ENCODE data around the gene PURB. TPM values are rescaled to one million over a fixed set of nuclear protein-coding genes. Genes with fewer than 3 reads are reported as not detected.

PURB gene
- polyA plus RNA-seq, 1 of the 3 experiments (the other 2 are of a cell fraction), result 4.8 TPM

DNA sequence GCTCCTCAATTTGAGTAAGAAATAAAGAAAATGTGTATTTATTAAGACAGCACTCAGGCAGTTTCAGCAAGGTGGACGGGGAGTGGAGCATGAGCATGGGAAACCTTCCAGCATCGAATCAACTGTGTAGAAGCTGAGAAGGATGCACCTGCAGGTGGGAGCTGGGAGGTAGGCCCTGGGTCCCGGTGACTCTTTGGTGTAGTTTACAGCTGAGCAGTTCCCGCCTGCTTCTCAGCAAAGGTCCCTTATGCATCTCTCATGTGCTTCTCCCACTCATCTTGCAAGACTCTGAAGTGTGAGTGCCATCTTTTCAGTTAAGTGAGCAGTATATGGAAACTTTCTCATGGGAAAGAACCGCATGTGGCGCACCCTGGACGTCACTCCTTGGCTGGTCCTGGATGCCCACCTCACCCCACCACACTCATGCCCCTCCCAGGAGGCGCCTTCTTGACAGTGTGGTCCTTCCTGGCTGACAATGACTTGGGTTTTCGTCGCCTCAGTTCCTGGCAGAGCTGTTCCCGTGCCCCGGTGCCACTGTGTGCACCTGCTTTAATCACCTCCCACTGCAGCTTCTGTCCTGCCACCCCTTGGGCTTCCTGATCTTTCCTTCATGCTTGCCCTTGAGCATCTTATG is 19.8 kb upstream of the PURB start (continued):
- no peak for TF ChIP-seq PBX3 (IDR thresholded peaks at IDR 0.05)
- TF ChIP-seq SMC3 (IDR thresholded peaks at IDR 0.05; ENCODE audit: low read depth, low read length), result no peak

DNA sequence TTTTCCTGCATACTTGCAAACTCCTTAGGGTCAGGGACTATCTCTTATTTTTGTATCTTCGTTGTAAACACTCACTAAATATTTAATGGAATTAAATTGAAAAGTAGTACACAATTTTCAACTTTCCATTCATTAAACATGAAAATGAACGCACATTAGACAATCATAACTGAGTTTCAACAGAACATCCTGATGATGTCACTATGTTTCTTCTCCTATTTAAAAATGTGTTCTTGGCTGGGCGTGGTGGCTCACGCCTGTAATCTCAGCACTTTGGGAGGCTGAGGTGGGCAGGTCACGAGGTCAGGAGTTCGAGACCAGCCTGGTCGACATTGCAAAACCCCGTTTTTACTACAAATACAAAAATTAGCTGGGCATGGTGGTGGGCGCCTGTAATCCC is 14.1 kb upstream of the PURB start:
- H3K36me3 ChIP-seq (replicated peaks in 1 of 2; ENCODE audit: control insufficient read depth in 1 of 2, insufficient read depth in 2 of 2, low read length in 1 of 2), result no peaks in the 10 kb centered on the region
- 72% methylated on average over 9 of the region's 9 CpGs for WGBS (ENCODE audit: low lambda C conversion rate)
- peaks cover 7% of the 10 kb centered on the region for H3F3A ChIP-seq (replicated peaks; ENCODE audit: insufficient read depth)
- ChIA-PET CTCF (interaction anchor here (2.3 kb wide), 1 partner anchor 23 kb away, joined by 5 read pairs; no protein-coding TSS in a partner anchor), POLR2A (no interaction called here)
- no peaks in the 10 kb centered on the region for H3K27me3 ChIP-seq (ENCODE audit: insufficient read depth)
- H2AFZ ChIP-seq (ENCODE audit: low read depth), result no peak overlapping the region
- no peak overlapping the region for H3K4me2 ChIP-seq
- no peaks in the 10 kb centered on the region; a peak in 1 of 4 replicates for H3K4me1 ChIP-seq (ENCODE audit: control insufficient read depth in 1 of 2, insufficient read depth in 2 of 2, low read depth in 1 of 2, low read length in 1 of 2)
- DNase-seq, result no peak
- H3K4me3 ChIP-seq (ENCODE audit: low read depth in 2 of 2, low read length in 1 of 2), result no peak overlapping the region
- no peaks in the 10 kb centered on the region for H4K20me1 ChIP-seq (ENCODE audit: insufficient read depth)
- H3K9me3 ChIP-seq, result no peaks in the 10 kb centered on the region
- H3K27ac ChIP-seq (ENCODE audit: low read depth in 2 of 2, low read length in 1 of 2), result no peak overlapping the region
- no peaks in the 10 kb centered on the region for H3K9me2 ChIP-seq
- no peaks in the 10 kb centered on the region for H3K79me2 ChIP-seq (ENCODE audit: insufficient read depth)
- H3K9ac ChIP-seq, result no peak overlapping the region
- TF ChIP-seq EZH2phosphoT487 (IDR thresholded peaks at IDR 0.05; ENCODE audit: borderline replicate concordance, low read depth), result no peak

DNA sequence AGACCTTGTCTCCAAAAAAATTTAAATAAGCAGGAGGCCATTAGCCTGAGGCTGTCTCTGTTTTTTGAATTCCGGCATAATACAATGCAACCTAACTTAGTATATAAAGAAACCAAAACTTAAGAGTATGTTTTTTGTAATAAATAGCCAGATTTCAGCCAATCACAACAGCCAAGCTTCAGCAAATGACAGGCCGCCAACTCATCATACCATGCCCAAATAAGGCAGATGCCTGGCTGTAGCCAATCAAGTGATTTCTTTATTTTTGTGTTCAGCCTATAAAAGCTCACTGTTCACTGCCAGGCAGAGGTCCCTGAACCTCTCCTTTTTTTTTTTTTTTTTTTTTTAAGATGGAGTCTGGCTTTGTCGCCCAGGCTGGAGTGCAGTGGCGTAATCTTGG is 12.7 kb upstream of the PURB start:
- Histone ChIP-seq H3K27ac (ENCODE audit: low read depth in 2 of 2, low read length in 1 of 2) (no peak overlapping the region), H3K36me3 (replicated peaks in 1 of 2; ENCODE audit: control insufficient read depth in 1 of 2, insufficient read depth in 2 of 2, low read length in 1 of 2) (no peaks in the 10 kb centered on the region), H3K4me3 (ENCODE audit: low read depth in 2 of 2, low read length in 1 of 2) (no peak overlapping the region), H3K9ac (no peak overlapping the region), H3K9me2 (no peaks in the 10 kb centered on the region), H4K20me1 (ENCODE audit: insufficient read depth) (no peaks in the 10 kb centered on the region), H3K4me2 (no peak overlapping the region), H3F3A (replicated peaks; ENCODE audit: insufficient read depth) (peaks cover 7% of the 10 kb centered on the region), H3K27me3 (ENCODE audit: insufficient read depth) (no peaks in the 10 kb centered on the region), H3K4me1 (ENCODE audit: control insufficient read depth in 1 of 2, insufficient read depth in 2 of 2, low read depth in 1 of 2, low read length in 1 of 2) (no peaks in the 10 kb centered on the region; a peak in 1 of 4 replicates), H3K9me3 (no peaks in the 10 kb centered on the region), H2AFZ (ENCODE audit: low read depth) (0 out of 2 replicates have a peak overlapping the region, but pooled peaks have one; percentile 39), H3K79me2 (ENCODE audit: insufficient read depth) (no peaks in the 10 kb centered on the region)
- no peak for DNase-seq
- CTCF ChIA-PET, result interaction anchor here (1.0 to 2.3 kb wide), 2 partner anchors 12 to 24 kb away, joined by 3 to 5 read pairs; partner anchors contain the start of gene PURB
- POLR2A ChIA-PET, result no interaction called here
- 95% methylated on average over 4 of the region's 4 CpGs for WGBS (ENCODE audit: low lambda C conversion rate)
- no peak for TF ChIP-seq TEAD4 (IDR thresholded peaks at IDR 0.05; ENCODE audit: borderline replicate concordance, insufficient read depth)
- no peak for TF ChIP-seq USF2 (IDR thresholded peaks at IDR 0.05; ENCODE audit: borderline replicate concordance, low read depth, low read length)
- TF ChIP-seq, protein P1, sequence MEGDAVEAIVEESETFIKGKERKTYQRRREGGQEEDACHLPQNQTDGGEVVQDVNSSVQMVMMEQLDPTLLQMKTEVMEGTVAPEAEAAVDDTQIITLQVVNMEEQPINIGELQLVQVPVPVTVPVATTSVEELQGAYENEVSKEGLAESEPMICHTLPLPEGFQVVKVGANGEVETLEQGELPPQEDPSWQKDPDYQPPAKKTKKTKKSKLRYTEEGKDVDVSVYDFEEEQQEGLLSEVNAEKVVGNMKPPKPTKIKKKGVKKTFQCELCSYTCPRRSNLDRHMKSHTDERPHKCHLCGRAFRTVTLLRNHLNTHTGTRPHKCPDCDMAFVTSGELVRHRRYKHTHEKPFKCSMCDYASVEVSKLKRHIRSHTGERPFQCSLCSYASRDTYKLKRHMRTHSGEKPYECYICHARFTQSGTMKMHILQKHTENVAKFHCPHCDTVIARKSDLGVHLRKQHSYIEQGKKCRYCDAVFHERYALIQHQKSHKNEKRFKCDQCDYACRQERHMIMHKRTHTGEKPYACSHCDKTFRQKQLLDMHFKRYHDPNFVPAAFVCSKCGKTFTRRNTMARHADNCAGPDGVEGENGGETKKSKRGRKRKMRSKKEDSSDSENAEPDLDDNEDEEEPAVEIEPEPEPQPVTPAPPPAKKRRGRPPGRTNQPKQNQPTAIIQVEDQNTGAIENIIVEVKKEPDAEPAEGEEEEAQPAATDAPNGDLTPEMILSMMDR (IDR thresholded peaks at IDR 0.05), result no peak
- TF ChIP-seq SMC3 (IDR thresholded peaks at IDR 0.05; ENCODE audit: low read depth, low read length), result no peak
- TF ChIP-seq ELF1 (IDR thresholded peaks at IDR 0.05), result no peak
- no peak for TF ChIP-seq FOXM1 (IDR thresholded peaks at IDR 0.05; ENCODE audit: low read depth)
- TF ChIP-seq IRF3 (IDR thresholded peaks at IDR 0.05; ENCODE audit: low read depth, low read length), result no peak
- TF ChIP-seq MXI1 (IDR thresholded peaks at IDR 0.05; ENCODE audit: low read depth, low read length), result no peak
- no peak for TF ChIP-seq ZBTB33 (IDR thresholded peaks at IDR 0.05; ENCODE audit: borderline replicate concordance, low read depth)
- no peak for TF ChIP-seq TAF1 (IDR thresholded peaks at IDR 0.05; ENCODE audit: borderline replicate concordance, low read depth, low read length)
- TF ChIP-seq CHD2 (IDR thresholded peaks at IDR 0.05; ENCODE audit: low read length, partially characterized antibody), result no peak
- TF ChIP-seq RFX5 (IDR thresholded peaks at IDR 0.05; ENCODE audit: low read length), result no peak
- no peak for TF ChIP-seq NRF1 (IDR thresholded peaks at IDR 0.05; ENCODE audit: low read depth, low read length)
- TF ChIP-seq EP300 (IDR thresholded peaks at IDR 0.05; ENCODE audit: borderline replicate concordance in 1 of 2, low read depth in 1 of 2, low read length in 1 of 2), result no peak
- TF ChIP-seq FOXJ3 (CRISPR knock-in tag; IDR thresholded peaks at IDR 0.05), result no peak
- no peak for TF ChIP-seq JUND (IDR thresholded peaks at IDR 0.05)
- no peak for TF ChIP-seq RAD21 (IDR thresholded peaks at IDR 0.05; ENCODE audit: low read length)

Data from SK-N-SH (cell line).